Muscle of leg (tissue), 11 donors: ENCODE measurements around the gene MAFF. TPM values are rescaled to one million over a fixed set of nuclear protein-coding genes. Genes with fewer than 3 reads are reported as not detected.
A peak's percentile ranks its signal among the peaks of the same experiment; 100 is the strongest.

ENCODE experiments used
- DNase-seq: peaks from one replicate; pipeline ENCODE4 v3.0.0; 2013
- H3K27ac ChIP-seq: one replicate; pipeline ENCODE4 v1.5.1; 2013; ENCODE audit warnings: mild to moderate bottlenecking, low read length, control low read depth
- H3K27me3 ChIP-seq: one replicate; pipeline ENCODE4 v1.6.1; 2013; ENCODE audit warnings: low read length; ENCODE audit not compliant: control insufficient read depth, insufficient read depth
- H3K36me3 ChIP-seq: one replicate; pipeline ENCODE4 v1.6.1; 2013; ENCODE audit warnings: low read length; ENCODE audit not compliant: control insufficient read depth, insufficient read depth
- H3K4me1 ChIP-seq: one replicate; pipeline ENCODE4 v1.6.1; 2013; ENCODE audit warnings: low read length; ENCODE audit not compliant: control insufficient read depth, insufficient read depth
- H3K4me3 ChIP-seq: one replicate; pipeline ENCODE4 v1.5.1; 2013; ENCODE audit warnings: low read length, control low read depth
- H3K9me3 ChIP-seq: replicated peaks from 2 replicates; pipeline ENCODE4 v1.6.1; 2013; ENCODE audit warnings: low read depth, low read length; ENCODE audit not compliant: control insufficient read depth
- WGBS: methylation state at CpG from one replicate; pipeline ENCODE4 v1.1.5; 2013; ENCODE audit warnings: missing lambda C conversion rate; ENCODE audit not compliant: insufficient coverage; 5-methylcytosine and 5-hydroxymethylcytosine counted together
- polyA plus RNA-seq, 8 donors: library from polyadenylated mRNA; unstranded; fragments of 120-200 nt; gene quantifications; one replicate each; pipeline versions ENCODE4 v1.2.1 to v1.2.3, GENCODE V29; 2013; ENCODE audit warnings: inconsistent platforms in 1 of 8, low replicate concordance in 1 of 8; ENCODE audit not compliant: insufficient read length in 8 of 8, insufficient read depth in 1 of 8
- total RNA-seq: library from RNA; stranded (reverse); fragments of 120-200 nt; gene quantifications from one replicate; pipeline ENCODE4 v1.2.4, GENCODE V29; 2013

The MAFF gene
- total and polyA plus RNA-seq, 9 donors: 2.0 to 7.3 (median 4.5) TPM

DNA sequence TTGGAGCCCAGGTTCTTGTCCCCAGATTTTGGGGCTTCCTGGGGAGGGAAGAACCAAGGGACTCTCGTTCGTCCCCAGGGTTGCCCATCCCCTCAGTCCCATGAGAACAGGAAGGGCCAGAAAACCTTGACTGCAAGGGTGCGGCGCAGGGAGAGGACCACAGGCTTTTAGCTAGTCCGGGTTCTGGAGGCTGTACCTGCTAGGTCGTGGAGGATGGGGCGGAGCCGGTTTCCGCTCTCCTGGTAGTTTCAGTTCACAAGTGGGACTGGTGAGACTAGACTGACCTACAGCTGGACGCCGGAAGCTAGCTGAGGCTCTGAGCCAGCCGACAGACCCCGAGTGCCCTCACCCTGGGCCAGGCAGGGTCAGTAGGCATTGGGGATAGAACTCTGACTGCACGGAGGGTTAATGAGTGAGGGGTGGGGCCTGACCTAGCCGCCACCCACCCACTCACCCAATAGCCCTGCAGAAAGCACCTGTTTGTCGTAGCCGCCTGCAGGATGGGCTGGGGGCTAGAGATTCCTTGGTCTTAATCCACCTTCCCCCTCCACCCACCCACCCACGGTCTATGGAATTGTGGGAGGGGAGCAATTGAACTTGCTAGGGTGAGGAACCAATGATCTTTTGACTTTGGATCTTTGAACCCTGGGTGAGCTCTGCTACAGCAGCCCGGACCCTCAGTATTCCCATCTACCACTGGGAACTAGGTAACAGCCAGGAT, 1.5 kb downstream of the MAFF start:
- Histone ChIP-seq H3K27me3 (peaks cover 6% of the 10 kb centered on the region), H3K36me3 (no peaks in the 10 kb centered on the region), H3K4me3 (peak overlapping the region; percentile 72), H3K4me1 (peaks cover 41% of the 10 kb centered on the region), H3K9me3 (no peaks in the 10 kb centered on the region), H3K27ac (peak overlapping the region; percentile 79)
- WGBS: 9% methylated on average over 8 of the region's 19 CpGs
- DNase-seq: no peak

DNA sequence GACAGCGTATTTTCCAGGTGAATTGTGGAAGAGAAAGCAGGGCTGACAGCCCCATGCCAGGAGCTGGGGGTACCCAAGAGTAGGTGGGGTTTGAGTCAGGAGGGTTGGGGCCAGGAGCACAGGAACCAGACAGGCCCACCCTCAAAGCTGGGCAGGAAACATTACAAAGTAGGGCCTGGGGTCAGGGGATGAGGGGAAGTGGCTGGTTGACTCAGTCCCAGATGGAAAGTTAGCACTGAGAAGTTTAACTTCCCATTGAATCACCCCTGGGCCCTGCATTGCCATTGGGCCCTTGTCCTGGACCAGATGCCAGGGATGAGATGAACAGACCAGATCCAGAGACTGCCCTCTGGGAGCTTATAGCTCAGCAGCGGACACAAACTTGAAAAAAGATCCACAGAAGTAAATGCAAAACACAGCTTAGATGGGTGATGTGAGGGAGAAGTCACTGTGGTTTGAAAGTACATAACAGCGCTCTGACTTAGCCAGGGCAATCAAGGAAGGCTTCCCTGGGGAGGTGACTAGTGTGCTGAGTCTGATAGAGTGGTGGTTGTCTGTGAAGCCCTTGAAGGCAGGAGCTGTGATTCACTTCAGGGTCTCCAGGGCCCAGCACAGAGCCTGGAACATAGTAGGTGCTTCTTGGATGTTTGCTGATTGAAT, 2.2 kb downstream of the MAFF start:
- H3K36me3 ChIP-seq: no peaks in the 10 kb centered on the region
- H3K4me3 ChIP-seq: no peak overlapping the region
- H3K27ac ChIP-seq: peak overlapping the region; percentile 4
- DNase-seq: no peak
- no peaks in the 10 kb centered on the region for H3K9me3 ChIP-seq
- H3K4me1 ChIP-seq: peaks cover 41% of the 10 kb centered on the region
- 81% methylated on average over 3 of the region's 3 CpGs for WGBS
- peaks cover 6% of the 10 kb centered on the region for H3K27me3 ChIP-seq

DNA sequence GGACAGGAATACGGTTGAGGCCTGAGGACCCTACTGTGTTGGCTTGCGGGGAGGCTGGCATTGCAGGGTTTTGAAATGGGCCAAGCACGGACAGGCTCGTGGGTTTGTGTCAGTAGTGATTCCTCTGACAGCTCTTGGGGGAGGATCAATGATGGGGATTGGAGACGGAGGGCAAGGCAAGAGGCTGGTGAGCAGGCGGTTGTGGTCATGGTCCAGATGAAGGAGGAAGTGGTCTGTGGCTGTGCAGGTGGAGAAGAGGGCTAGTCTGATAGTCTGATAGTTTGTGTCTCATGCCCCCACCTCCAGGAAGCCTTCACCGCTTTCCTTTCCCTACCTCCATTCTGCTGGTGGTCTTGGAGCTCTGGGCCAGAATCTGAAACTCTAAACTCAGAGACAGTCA, 3.0 kb downstream of the MAFF start:
- no peak overlapping the region for H3K4me3 ChIP-seq

DNA sequence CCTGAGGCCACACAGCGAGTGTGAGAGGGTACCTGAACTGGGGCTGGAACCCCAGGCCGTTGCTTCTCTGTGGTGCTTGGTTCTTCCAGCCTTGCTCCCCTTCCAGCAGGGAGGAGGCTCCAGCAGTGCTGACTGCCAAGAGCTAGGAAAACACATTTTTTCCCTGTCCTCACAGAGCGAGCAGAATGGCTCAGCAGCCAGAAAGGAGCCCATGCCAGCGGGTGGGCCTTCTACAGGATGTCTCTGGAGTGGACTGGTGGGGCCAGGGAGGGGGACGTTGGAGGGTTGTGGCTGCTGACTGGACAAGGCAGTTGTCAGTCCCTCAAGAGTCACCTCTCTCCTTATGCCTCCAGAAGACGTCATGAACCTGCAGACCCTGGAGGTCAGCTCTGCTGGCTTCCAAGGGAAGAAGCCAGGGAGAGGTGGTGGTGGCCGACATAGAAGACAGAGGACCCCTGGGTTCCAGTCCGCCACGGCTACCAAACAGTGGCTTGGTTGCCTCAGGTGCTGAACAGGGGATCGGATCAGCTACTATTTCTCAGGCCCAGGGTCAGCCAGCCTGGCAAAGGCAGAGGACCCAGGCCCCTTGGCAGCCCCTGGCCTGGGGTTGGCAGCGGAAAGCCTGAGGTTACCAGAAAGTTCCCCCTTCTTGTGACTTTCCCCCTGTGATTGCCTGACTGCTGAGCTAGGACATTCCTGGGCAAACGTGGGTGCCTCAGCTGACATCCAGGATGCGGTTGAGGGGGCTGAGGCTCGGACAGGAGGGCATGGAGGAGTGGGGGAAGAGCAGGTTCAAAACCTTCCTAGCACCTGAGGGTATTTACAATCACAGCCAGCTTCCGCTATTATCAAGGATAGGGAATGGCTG, 3.7 kb downstream of the MAFF start:
- H3K9me3 ChIP-seq: no peaks in the 10 kb centered on the region
- peak overlapping the region; percentile 85 for H3K27ac ChIP-seq
- peak; percentile 98 for DNase-seq
- peaks cover 6% of the 10 kb centered on the region for H3K27me3 ChIP-seq
- H3K36me3 ChIP-seq: no peaks in the 10 kb centered on the region
- no peak overlapping the region for H3K4me3 ChIP-seq
- H3K4me1 ChIP-seq: peaks cover 41% of the 10 kb centered on the region
- 59% methylated on average over 7 of the region's 15 CpGs for WGBS

More for the DNA sequence above, 3.0 kb downstream of the MAFF start:
- Histone ChIP-seq H3K36me3 (no peaks in the 10 kb centered on the region), H3K9me3 (no peaks in the 10 kb centered on the region), H3K4me1 (peaks cover 41% of the 10 kb centered on the region), H3K27me3 (peaks cover 6% of the 10 kb centered on the region), H3K27ac (peak overlapping the region; percentile 85)
- no peak for DNase-seq
- 73% methylated on average over 6 of the region's 7 CpGs for WGBS

DNA sequence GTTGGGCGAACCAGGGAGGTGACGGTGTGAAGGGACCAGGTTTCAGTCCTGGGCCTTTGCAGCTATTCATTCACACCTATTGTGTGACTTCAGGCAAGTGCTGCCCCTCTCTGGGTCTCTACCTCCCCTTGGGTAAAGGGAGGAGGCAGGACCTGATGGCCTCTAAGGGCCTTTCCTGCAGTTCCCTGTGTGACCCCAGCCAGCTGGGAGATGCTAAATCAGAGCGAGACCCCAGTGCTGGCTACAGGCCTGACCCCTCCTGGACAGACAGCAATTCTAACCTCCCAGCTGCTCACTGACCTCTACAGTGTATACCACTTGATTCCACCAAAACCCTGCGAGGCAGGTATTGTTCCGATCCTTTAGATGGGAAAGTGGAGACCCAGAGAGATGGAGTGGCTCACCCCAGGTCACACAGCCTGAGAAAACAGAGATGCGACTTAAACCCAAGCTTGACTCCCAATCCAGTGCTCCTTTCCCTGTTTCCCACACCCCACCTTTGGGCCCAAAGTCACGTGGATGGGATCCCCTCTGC, 6.2 kb downstream of the MAFF start:
- WGBS: 100% methylated on average over 1 of the region's 7 CpGs

DNA sequence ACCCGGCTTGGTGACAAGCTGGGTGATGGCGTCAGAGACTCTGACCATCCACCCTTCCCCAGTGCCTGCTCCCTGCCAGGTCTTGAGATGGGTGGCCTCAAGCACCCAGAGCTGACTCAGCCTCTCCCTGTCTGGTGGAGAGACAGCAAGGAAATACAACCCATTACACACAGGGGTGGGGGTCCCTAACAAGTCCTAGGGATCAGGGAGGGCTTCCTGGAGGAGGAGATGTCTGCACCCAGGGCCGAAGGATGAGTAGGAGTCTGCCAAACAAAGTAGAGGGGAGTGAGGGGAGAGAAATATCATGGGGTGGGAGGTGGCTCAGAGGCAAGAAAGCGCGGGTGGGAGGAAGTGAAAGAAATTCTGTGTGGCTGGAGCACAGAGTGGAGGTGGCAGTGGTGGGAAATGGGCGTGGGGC, 6.8 kb downstream of the MAFF start:
- WGBS: 88% methylated on average over 4 of the region's 6 CpGs
- no peak overlapping the region for H3K4me3 ChIP-seq
- no peaks in the 10 kb centered on the region for H3K9me3 ChIP-seq
- no peak for DNase-seq
- H3K27me3 ChIP-seq: peaks cover 3% of the 10 kb centered on the region
- peaks cover 23% of the 10 kb centered on the region for H3K4me1 ChIP-seq
- no peak overlapping the region for H3K27ac ChIP-seq
- H3K36me3 ChIP-seq: no peaks in the 10 kb centered on the region

More for the DNA sequence above, 6.2 kb downstream of the MAFF start:
- H3K36me3 ChIP-seq: no peaks in the 10 kb centered on the region
- no peak overlapping the region for H3K4me3 ChIP-seq
- peaks cover 29% of the 10 kb centered on the region for H3K4me1 ChIP-seq
- no peak overlapping the region for H3K27ac ChIP-seq
- no peak for DNase-seq
- H3K9me3 ChIP-seq: no peaks in the 10 kb centered on the region
- H3K27me3 ChIP-seq: peaks cover 6% of the 10 kb centered on the region

DNA sequence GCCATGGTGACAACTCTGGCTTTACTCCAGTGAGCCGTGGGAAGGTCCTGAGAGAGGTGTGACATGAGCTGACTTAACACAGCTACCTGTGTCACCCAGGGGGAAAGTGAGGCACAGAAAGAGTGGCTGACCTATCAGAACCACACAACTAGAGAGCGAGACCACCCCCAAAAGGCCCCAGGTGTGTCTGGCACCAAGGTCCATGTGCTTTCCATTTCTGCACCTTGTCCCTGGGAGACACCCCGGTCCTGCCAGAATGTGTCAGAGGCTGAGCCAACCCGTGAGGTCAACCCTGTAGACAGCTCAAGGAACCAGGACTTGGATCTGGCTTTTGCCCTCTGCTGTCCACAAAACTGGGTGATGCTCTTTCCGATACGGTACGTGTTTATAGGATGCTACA, 9.8 kb downstream of the MAFF start:
- H3K4me1 ChIP-seq: peaks cover 17% of the 10 kb centered on the region
- H3K36me3 ChIP-seq: no peaks in the 10 kb centered on the region
- 84% methylated on average over 3 of the region's 7 CpGs for WGBS
- DNase-seq: no peak
- H3K27ac ChIP-seq: no peak overlapping the region
- H3K9me3 ChIP-seq: no peaks in the 10 kb centered on the region
- no peak overlapping the region for H3K4me3 ChIP-seq
- H3K27me3 ChIP-seq: peaks cover 5% of the 10 kb centered on the region

DNA sequence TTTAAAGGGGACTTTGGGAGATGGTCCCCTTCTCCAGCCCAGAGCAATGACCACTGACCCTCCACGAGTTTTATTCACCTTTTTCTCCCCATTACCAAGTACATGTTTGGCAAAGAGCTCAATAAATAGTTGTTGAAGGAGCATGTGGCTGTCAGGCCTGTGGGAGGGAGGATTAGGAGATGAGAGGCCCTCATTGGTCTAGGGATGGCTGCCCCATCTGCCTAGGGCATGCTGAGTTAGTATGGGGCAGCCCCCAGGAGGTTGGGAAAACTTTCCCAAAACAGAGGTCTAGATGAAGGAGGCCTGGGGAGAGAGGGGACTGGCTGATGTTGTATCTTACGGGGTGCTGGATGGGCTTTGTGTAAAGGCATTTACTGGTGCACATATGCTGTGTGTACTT, 10.6 kb downstream of the MAFF start:
- H3K27ac ChIP-seq: no peak overlapping the region
- no peak for DNase-seq
- H3K4me1 ChIP-seq: peaks cover 17% of the 10 kb centered on the region
- no peaks in the 10 kb centered on the region for H3K9me3 ChIP-seq
- H3K27me3 ChIP-seq: peaks cover 5% of the 10 kb centered on the region
- H3K4me3 ChIP-seq: no peak overlapping the region
- no peaks in the 10 kb centered on the region for H3K36me3 ChIP-seq
- WGBS: 100% methylated on average over 1 of the region's 2 CpGs

DNA sequence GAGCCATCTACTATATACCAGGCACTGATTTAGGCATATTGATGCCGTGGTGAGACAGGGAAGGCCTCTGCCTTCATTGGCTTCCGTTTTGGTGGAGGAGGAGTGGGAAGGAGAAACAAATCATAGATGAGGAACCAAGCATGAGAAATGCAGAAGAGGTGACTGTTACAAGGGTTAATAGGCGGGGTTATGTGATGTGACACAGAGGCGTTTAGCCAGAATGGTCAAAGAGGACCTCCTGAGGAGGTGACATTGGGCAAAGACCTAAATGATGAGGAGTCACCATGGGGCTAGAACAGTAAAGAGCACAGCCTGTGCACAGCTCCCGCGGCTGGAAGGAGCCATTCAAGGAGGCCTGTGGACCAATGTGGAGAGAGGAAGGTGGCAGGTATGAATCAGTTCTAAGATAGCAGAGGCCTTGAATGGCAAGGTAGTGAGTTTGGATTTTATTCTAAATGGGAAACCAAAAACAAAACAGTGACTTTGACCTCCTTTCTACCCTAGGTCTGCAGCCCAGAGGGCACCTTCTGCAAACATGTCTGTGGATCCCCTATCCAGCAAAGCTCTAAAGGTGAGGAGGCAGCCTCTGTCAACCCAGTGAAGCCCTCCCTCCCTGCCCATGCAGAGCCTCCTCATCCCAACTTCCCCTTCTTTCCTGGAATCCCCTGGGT, 11.7 kb downstream of the MAFF start:
- no peak overlapping the region for H3K27ac ChIP-seq
- 75% methylated on average over 5 of the region's 6 CpGs for WGBS

More for the DNA sequence above, 11.7 kb downstream of the MAFF start:
- Histone ChIP-seq H3K4me1 (peaks cover 24% of the 10 kb centered on the region), H3K27me3 (peaks cover 5% of the 10 kb centered on the region), H3K9me3 (no peaks in the 10 kb centered on the region), H3K36me3 (no peaks in the 10 kb centered on the region), H3K4me3 (no peak overlapping the region)
- no peak for DNase-seq
